HG03342 (cell line): ENCODE results near the gene IFITM5.
"Not testable (repeated sequence)": the region's sequence is repeated elsewhere in the genome, so short reads cannot be mapped to it uniquely, and the experiment has no call there.

ENCODE experiments used
- ATAC-seq: cut with Tn5 transposase; IDR thresholded peaks from one replicate; pipeline ENCODE4 v1.9.1; 2021; ENCODE audit warnings: mild to moderate bottlenecking, moderate library complexity; ENCODE audit not compliant: unreplicated experiment

IFITM5 gene

GRCh38 chr11:299081-299891 is at the start of gene IFITM5:
TSS of gene IFITM5 (minus strand) at chr11:299526. CDS start at chr11:299490, 36 bp downstream.
- no peak for ATAC-seq

- ATAC-seq: no peak
These were observed 47.2 kb upstream of the IFITM5 start for GRCh38 chr11:346529-346928.

GRCh38 chr11:344836-345578 is 45.7 kb upstream of the IFITM5 start:
- no peak for ATAC-seq

GRCh38 chr11:342328-342727 is 43.0 kb upstream of the IFITM5 start:
- no peak for ATAC-seq

GRCh38 chr11:340539-341512 is 41.5 kb upstream of the IFITM5 start:
- ATAC-seq: no peak

GRCh38 chr11:339963-340362 is 40.6 kb upstream of the IFITM5 start:
- ATAC-seq: no peak

GRCh38 chr11:337711-338110 is 38.4 kb upstream of the IFITM5 start:
- no peak for ATAC-seq

GRCh38 chr11:336659-337198 is 37.4 kb upstream of the IFITM5 start:
- no peak for ATAC-seq

- ATAC-seq: no peak
These were observed 36.7 kb upstream of the IFITM5 start for GRCh38 chr11:335779-336658.

- ATAC-seq: no peak
These were observed 35.1 kb upstream of the IFITM5 start for GRCh38 chr11:334264-334994.

- not testable (repeated sequence) for ATAC-seq
These were observed 34.4 kb upstream of the IFITM5 start for GRCh38 chr11:333616-334263.

- no peak for ATAC-seq
These were observed 33.5 kb upstream of the IFITM5 start for GRCh38 chr11:332651-333480.

GRCh38 chr11:331358-332060 is 32.2 kb upstream of the IFITM5 start:
- ATAC-seq: no peak

GRCh38 chr11:330694-331357 is 31.5 kb upstream of the IFITM5 start:
- ATAC-seq: no peak

GRCh38 chr11:330307-330693 is 31.0 kb upstream of the IFITM5 start:
- ATAC-seq: no peak

- ATAC-seq: no peak
These were observed 30.5 kb upstream of the IFITM5 start for GRCh38 chr11:329886-330253.
